Measurements from ENCODE around the gene TRIO.

GRCh38 chr5:14179446-14179845, 36.3 kb downstream of the TRIO start:
- TF ChIP-seq SIN3A (IDR thresholded peaks at IDR 0.05; ENCODE audit: borderline replicate concordance, insufficient read depth, low read length) (no peak), POLR2AphosphoS5 (IDR thresholded peaks at IDR 0.05; ENCODE audit: low read depth, low read length) (no peak)

Data from PFSK-1 (cell line).